ENCODE results near the gene RPL14. TPM values are rescaled to one million over a fixed set of nuclear protein-coding genes. Genes with fewer than 3 reads are reported as not detected.

Gene RPL14
- total and polyA plus RNA-seq, 4 donors: 82.6 to 383 (median 185) TPM

DNA sequence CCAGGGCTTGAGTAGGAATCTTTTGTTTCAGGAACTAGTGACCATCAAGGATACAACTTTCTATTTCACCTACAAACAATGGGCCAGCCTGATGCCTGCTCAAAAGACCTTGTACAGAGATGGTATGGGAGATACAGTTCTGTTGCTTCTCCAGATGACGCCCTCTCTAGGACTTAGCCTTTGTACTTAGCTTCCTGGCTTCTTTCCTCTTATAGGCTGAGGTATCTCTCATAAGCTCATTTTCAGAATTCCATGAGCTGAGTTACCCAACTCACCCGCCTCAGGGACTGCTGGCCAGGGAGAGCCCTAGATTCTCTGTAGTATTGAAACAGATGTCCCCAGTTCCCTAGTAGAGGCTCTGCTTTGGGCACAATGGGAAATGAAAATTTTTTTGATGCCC is 40.1 kb downstream of the RPL14 start:
- Histone ChIP-seq H3K36me3 (ENCODE audit: control insufficient read depth in 4 of 4, insufficient read depth in 3 of 4, low read depth in 1 of 4, low read length in 3 of 4) (no peaks in the 10 kb centered on the region), H3K9ac (ENCODE audit: low read depth in 1 of 2, low read length in 2 of 2) (no peak overlapping the region), H3K4me3 (ENCODE audit: low read depth in 1 of 3, low read length in 3 of 3) (no peak overlapping the region), H3K4me1 (ENCODE audit: control insufficient read depth in 4 of 4, insufficient read depth in 4 of 4, low read length in 3 of 4) (no peaks in the 10 kb centered on the region), H3K27ac (ENCODE audit: low read depth in 1 of 2, low read length in 2 of 2) (no peak overlapping the region), H3K9me3 (ENCODE audit: control insufficient read depth in 4 of 4, low read length in 3 of 4) (no peaks in the 10 kb centered on the region), H3K27me3 (ENCODE audit: control insufficient read depth in 4 of 4, insufficient read depth in 4 of 4, low read length in 3 of 4) (no peaks in the 10 kb centered on the region)
- DNase-seq (ENCODE audit: low spot score): no peak
- 97% methylated on average over 2 of the region's 2 CpGs for WGBS
- TF ChIP-seq YY1 (IDR thresholded peaks at IDR 0.05): no peak
- TF ChIP-seq, protein P1, sequence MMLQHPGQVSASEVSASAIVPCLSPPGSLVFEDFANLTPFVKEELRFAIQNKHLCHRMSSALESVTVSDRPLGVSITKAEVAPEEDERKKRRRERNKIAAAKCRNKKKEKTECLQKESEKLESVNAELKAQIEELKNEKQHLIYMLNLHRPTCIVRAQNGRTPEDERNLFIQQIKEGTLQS (IDR thresholded peaks at IDR 0.05): no peak
- no peak for TF ChIP-seq HNF4G (IDR thresholded peaks at IDR 0.05)
- TF ChIP-seq HNF4A (conservative IDR thresholded peaks at IDR 0.05): no peak
- TF ChIP-seq, protein P2, sequence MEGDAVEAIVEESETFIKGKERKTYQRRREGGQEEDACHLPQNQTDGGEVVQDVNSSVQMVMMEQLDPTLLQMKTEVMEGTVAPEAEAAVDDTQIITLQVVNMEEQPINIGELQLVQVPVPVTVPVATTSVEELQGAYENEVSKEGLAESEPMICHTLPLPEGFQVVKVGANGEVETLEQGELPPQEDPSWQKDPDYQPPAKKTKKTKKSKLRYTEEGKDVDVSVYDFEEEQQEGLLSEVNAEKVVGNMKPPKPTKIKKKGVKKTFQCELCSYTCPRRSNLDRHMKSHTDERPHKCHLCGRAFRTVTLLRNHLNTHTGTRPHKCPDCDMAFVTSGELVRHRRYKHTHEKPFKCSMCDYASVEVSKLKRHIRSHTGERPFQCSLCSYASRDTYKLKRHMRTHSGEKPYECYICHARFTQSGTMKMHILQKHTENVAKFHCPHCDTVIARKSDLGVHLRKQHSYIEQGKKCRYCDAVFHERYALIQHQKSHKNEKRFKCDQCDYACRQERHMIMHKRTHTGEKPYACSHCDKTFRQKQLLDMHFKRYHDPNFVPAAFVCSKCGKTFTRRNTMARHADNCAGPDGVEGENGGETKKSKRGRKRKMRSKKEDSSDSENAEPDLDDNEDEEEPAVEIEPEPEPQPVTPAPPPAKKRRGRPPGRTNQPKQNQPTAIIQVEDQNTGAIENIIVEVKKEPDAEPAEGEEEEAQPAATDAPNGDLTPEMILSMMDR (IDR thresholded peaks at IDR 0.05; ENCODE audit: low read depth, low read length, missing input control): no peak
- no peak for TF ChIP-seq RAD21 (IDR thresholded peaks at IDR 0.05)
- TF ChIP-seq GABPA (IDR thresholded peaks at IDR 0.05 in 1 of 2, conservative IDR thresholded peaks at IDR 0.05 in 1 of 2): no peak
- no peak for TF ChIP-seq EGR1 (IDR thresholded peaks at IDR 0.05; ENCODE audit: low read depth in 2 of 2)
- no peak for TF ChIP-seq REST (IDR thresholded peaks at IDR 0.05)
- no peak for TF ChIP-seq FOXA1 (IDR thresholded peaks at IDR 0.05)
- no peak for TF ChIP-seq TAF1 (conservative IDR thresholded peaks at IDR 0.05)
- no peak for TF ChIP-seq RXRA (IDR thresholded peaks at IDR 0.05)
- no peak for TF ChIP-seq FOXA2 (IDR thresholded peaks at IDR 0.05)
- no peak for TF ChIP-seq MAX (IDR thresholded peaks at IDR 0.05)
- TF ChIP-seq SP1 (IDR thresholded peaks at IDR 0.05): no peak
- no peak for TF ChIP-seq NR2F2 (IDR thresholded peaks at IDR 0.05)
- TF ChIP-seq ZBTB33 (IDR thresholded peaks at IDR 0.05): no peak

GRCh38 chr3:40499952-40500351 is 42.8 kb downstream of the RPL14 start:
- DNase-seq (ENCODE audit: low spot score): no peak
- WGBS: 87% methylated on average over 1 of the region's 1 CpG
- no peak overlapping the region for H3K4me3 ChIP-seq (ENCODE audit: low read depth in 1 of 3, low read length in 3 of 3)
- H3K4me1 ChIP-seq (ENCODE audit: control insufficient read depth in 4 of 4, insufficient read depth in 4 of 4, low read length in 3 of 4): no peaks in the 10 kb centered on the region
- no peaks in the 10 kb centered on the region for H3K36me3 ChIP-seq (ENCODE audit: control insufficient read depth in 4 of 4, insufficient read depth in 3 of 4, low read depth in 1 of 4, low read length in 3 of 4)
- no peak overlapping the region for H3K27ac ChIP-seq (ENCODE audit: low read depth in 1 of 2, low read length in 2 of 2)
- no peak overlapping the region for H3K9ac ChIP-seq (ENCODE audit: low read depth in 1 of 2, low read length in 2 of 2)
- TF ChIP-seq MAX (IDR thresholded peaks at IDR 0.05): no peak
- no peaks in the 10 kb centered on the region for H3K9me3 ChIP-seq (ENCODE audit: control insufficient read depth in 4 of 4, low read length in 3 of 4)
- no peaks in the 10 kb centered on the region for H3K27me3 ChIP-seq (ENCODE audit: control insufficient read depth in 4 of 4, insufficient read depth in 4 of 4, low read length in 3 of 4)
